Keratinocyte (primary cell): ENCODE data around the gene SPAG16. TPM values are rescaled to one million over a fixed set of nuclear protein-coding genes. Genes with fewer than 3 reads are reported as not detected.

Experiments used
- DNase-seq: peaks from one replicate; pipeline ENCODE4 v3.0.0-alpha.2; 2011; ENCODE audit warnings: low read depth, missing footprints, low spot score
- FAIRE-seq: peaks from 2 replicates; lab custom pipeline; 2011; peaks lifted over from hg19 to GRCh38; lab: Jason Lieb, UNC
- H2AFZ ChIP-seq: 2 replicates; pipeline ENCODE4 v1.6.0; 2012; ENCODE audit warnings: low read length, control low read depth, inconsistent platforms; ENCODE audit not compliant: control insufficient read depth
- H3K27ac ChIP-seq: 2 replicates; pipeline ENCODE4 v1.5.1; 2011; ENCODE audit warnings: low read length; ENCODE audit not compliant: control insufficient read depth, insufficient read depth
- H3K27me3 ChIP-seq: 3 replicates; pipeline ENCODE4 v1.6.0; 2011; ENCODE audit warnings: low read length; ENCODE audit not compliant: control insufficient read depth, insufficient read depth; ENCODE audit errors: extremely low read depth
- H3K36me3 ChIP-seq, 2 experiments: 2 replicates in 1 of 2; 3 replicates in 1 of 2; pipeline ENCODE4 v1.5.1; 2011; ENCODE audit warnings: low read length in 2 of 2, mild to moderate bottlenecking in 1 of 2; ENCODE audit not compliant: control insufficient read depth in 2 of 2, insufficient read depth in 2 of 2; ENCODE audit errors: extremely low read depth in 1 of 2
- H3K4me1 ChIP-seq: 3 replicates; pipeline ENCODE4 v1.5.1; 2011; ENCODE audit warnings: low read length; ENCODE audit not compliant: control insufficient read depth, insufficient read depth; ENCODE audit errors: extremely low read depth
- H3K4me2 ChIP-seq: 3 replicates; pipeline ENCODE4 v1.6.0; 2011; ENCODE audit warnings: low read depth, low read length; ENCODE audit not compliant: control insufficient read depth, insufficient read depth; ENCODE audit errors: extremely low read depth
- H3K4me3 ChIP-seq, 3 experiments: fragments of 200-600 bp in 1 of 3; sonication (generic) in 1 of 3; 2 replicates in 2 of 3; 3 replicates in 1 of 3; pipeline ENCODE4 v1.5.1; 2011 to 2016; ENCODE audit warnings: low read length in 3 of 3, mild to moderate bottlenecking in 3 of 3, control low read depth in 2 of 3, inconsistent platforms in 1 of 3, low read depth in 1 of 3, mixed read lengths in 1 of 3, mixed run types in 1 of 3, moderate library complexity in 1 of 3; ENCODE audit not compliant: control insufficient read depth in 2 of 3, insufficient read depth in 2 of 3; ENCODE audit errors: extremely low read depth in 1 of 3
- H3K79me2 ChIP-seq: 2 replicates; pipeline ENCODE4 v1.6.0; 2012; ENCODE audit warnings: low read length; ENCODE audit not compliant: control insufficient read depth, insufficient read depth
- H3K9ac ChIP-seq: 3 replicates; pipeline ENCODE4 v1.6.0; 2011; ENCODE audit warnings: low read length; ENCODE audit not compliant: control insufficient read depth, insufficient read depth; ENCODE audit errors: extremely low read depth
- H3K9me1 ChIP-seq: 3 replicates; pipeline ENCODE4 v1.6.0; 2011; ENCODE audit warnings: low read length; ENCODE audit not compliant: control insufficient read depth, insufficient read depth; ENCODE audit errors: extremely low read depth
- H3K9me3 ChIP-seq: 2 replicates; pipeline ENCODE4 v1.5.1; 2012; ENCODE audit warnings: low read depth, low read length; ENCODE audit not compliant: control insufficient read depth
- H4K20me1 ChIP-seq: 3 replicates; pipeline ENCODE4 v1.6.0; 2011; ENCODE audit warnings: low read length; ENCODE audit not compliant: control insufficient read depth, insufficient read depth; ENCODE audit errors: extremely low read depth
- EZH2 ChIP-seq: IDR thresholded peaks from one replicate; pipeline ENCODE4 v1.6.1; 2012; ENCODE audit warnings: inconsistent platforms, mild to moderate bottlenecking, low read length, moderate library complexity
- dilution Hi-C: fragments of 300-500 bp; cut with MboI; formaldehyde crosslinking; loops from one replicate; pipeline ENCODE4 v1.7.0; 2020; ENCODE audit warnings: low sequenced_read_pairs; ENCODE audit not compliant: extremely low pct_ligation_motif_present
- polyA plus RNA-seq, 5 experiments: library from polyadenylated mRNA; depleted of rRNA in 3 of 5; stranded (reverse) in 3 of 5; stranded (forward) in 1 of 5; unstranded in 1 of 5; fragments of >200 nt; gene quantifications; 1 replicate in 1 of 5; 2 replicates in 3 of 5; 3 replicates in 1 of 5; pipeline versions ENCODE4 v1.2.1 to v1.2.3, GENCODE V29; 2011 to 2012; ENCODE audit warnings: missing spikeins in 2 of 5, low read depth in 1 of 5, low replicate concordance in 1 of 5
- TF ChIP-seq, protein P1 (sequence below), 3 experiments: IDR thresholded peaks in 1 of 3; conservative IDR thresholded peaks in 1 of 3; optimal IDR thresholded peaks in 1 of 3; 2 replicates in 2 of 3; 3 replicates in 1 of 3; pipeline versions ENCODE3 to v1.5.1; 2011; ENCODE audit warnings: low read length in 3 of 3, mild to moderate bottlenecking in 3 of 3, moderate library complexity in 2 of 3, control low read depth in 1 of 3, inconsistent platforms in 1 of 3; ENCODE audit not compliant: insufficient read depth in 2 of 3; ENCODE audit errors: extremely low read depth in 1 of 3

Gene SPAG16
- polyA plus RNA-seq, 1 donor (not counting 4 experiments of a cell fraction or from before 2014, with no cell fraction given) = 19.6 TPM

DNA sequence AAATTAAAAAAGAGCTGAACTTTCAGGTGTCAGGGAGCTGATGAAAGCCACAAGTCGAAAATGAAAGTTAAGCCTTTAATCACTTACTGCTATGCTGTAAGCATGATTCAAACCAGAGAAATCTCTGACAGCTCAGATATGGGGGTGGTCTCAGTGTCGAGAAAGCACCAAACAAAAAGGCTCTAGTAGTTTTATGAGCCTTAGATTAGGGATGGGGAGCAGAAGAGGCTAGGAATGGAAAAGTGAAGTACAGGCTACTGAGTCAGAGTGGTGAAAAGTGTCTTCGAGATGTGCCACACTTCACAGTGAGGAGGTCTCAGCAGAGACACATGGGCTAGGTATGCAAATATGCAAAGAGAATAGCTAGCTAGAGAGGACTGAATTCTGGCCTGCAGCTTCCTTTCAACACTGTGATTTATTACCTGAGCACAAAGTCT lies 482.2 kb downstream of the SPAG16 start:
- no peak for DNase-seq
- Histone ChIP-seq H3K4me1 (no peaks in the 10 kb centered on the region), H3K27ac (no peak overlapping the region), H3K79me2 (no peaks in the 10 kb centered on the region), H2AFZ (no peak overlapping the region), H3K27me3 (no peaks in the 10 kb centered on the region), H3K9me1 (no peaks in the 10 kb centered on the region), H3K9me3 (no peaks in the 10 kb centered on the region), H3K4me2 (no peak overlapping the region), H3K36me3 (no peaks in the 10 kb centered on the region), H3K9ac (no peak overlapping the region), H3K4me3 (no peak overlapping the region), H4K20me1 (no peaks in the 10 kb centered on the region)
- dilution Hi-C loops = no loop called here
- TF ChIP-seq, protein P1, sequence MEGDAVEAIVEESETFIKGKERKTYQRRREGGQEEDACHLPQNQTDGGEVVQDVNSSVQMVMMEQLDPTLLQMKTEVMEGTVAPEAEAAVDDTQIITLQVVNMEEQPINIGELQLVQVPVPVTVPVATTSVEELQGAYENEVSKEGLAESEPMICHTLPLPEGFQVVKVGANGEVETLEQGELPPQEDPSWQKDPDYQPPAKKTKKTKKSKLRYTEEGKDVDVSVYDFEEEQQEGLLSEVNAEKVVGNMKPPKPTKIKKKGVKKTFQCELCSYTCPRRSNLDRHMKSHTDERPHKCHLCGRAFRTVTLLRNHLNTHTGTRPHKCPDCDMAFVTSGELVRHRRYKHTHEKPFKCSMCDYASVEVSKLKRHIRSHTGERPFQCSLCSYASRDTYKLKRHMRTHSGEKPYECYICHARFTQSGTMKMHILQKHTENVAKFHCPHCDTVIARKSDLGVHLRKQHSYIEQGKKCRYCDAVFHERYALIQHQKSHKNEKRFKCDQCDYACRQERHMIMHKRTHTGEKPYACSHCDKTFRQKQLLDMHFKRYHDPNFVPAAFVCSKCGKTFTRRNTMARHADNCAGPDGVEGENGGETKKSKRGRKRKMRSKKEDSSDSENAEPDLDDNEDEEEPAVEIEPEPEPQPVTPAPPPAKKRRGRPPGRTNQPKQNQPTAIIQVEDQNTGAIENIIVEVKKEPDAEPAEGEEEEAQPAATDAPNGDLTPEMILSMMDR (optimal IDR thresholded peaks at IDR 0.05 in 1 of 3, IDR thresholded peaks at IDR 0.05 in 1 of 3, conservative IDR thresholded peaks at IDR 0.05 in 1 of 3; ENCODE audit: extremely low read depth in 1 of 3, insufficient read depth in 2 of 3, low read length in 3 of 3) = no peak
- no peak for TF ChIP-seq EZH2
- FAIRE-seq = no peak

DNA sequence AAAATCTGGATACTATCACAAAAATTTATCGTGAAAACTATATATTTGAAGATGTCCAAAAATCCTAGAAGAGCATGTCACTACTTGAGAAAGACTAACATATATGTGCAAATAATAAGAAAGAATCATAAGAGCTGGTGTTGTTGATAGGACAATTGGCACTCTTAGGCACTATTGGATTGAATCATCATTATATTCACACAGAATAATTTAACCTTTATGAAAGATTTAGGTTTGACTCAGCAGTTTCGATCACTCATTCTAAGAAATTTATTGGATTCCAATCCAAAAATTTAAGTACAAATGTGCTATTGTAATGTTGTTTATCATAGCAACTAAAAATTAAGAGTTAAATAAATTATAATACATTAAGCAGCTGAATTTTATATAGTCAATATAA lies 503.6 kb downstream of the SPAG16 start:
- Histone ChIP-seq H3K9ac (no peak overlapping the region), H3K4me2 (no peak overlapping the region), H3K4me3 (no peak overlapping the region), H3K27ac (no peak overlapping the region), H2AFZ (no peak overlapping the region), H3K79me2 (no peaks in the 10 kb centered on the region), H3K27me3 (no peaks in the 10 kb centered on the region), H3K9me3 (no peaks in the 10 kb centered on the region), H3K4me1 (no peaks in the 10 kb centered on the region), H4K20me1 (no peaks in the 10 kb centered on the region), H3K9me1 (no peaks in the 10 kb centered on the region), H3K36me3 (no peaks in the 10 kb centered on the region)
- DNase-seq (no peak), FAIRE-seq (no peak)
- dilution Hi-C loops = no loop called here
- TF ChIP-seq EZH2 = no peak
- TF ChIP-seq, protein P1 (optimal IDR thresholded peaks at IDR 0.05 in 1 of 3, IDR thresholded peaks at IDR 0.05 in 1 of 3, conservative IDR thresholded peaks at IDR 0.05 in 1 of 3; ENCODE audit: extremely low read depth in 1 of 3, insufficient read depth in 2 of 3, low read length in 3 of 3) = no peak
